GM12878 (cell line): ENCODE results near the gene DHX30. TPM values are rescaled to one million over a fixed set of nuclear protein-coding genes. Genes with fewer than 3 reads are reported as not detected.

Source experiments
- ATAC-seq: fragments of 200-7000 bp; cut with Tn5 transposase; 3 replicates; pipeline ENCODE4 v1.9.1; 2020; ENCODE audit warnings: mild to moderate bottlenecking, moderate library complexity
- BruUV-seq: library from RNA; stranded (reverse); fragments of 400-500 nt; replicated peaks from 2 replicates; lab custom pipeline; 2021; lab: Mats Ljungman, UMichigan
- CTCF ChIA-PET: fragments of 300-600 bp; sonication (Branson Sonifier 250); formaldehyde crosslinking; extraction: SDS; loops from one replicate; lab custom pipeline; 2021; ENCODE audit warnings: inconsistent platforms; lab: Yijun Ruan, JAX
- POLR2A ChIA-PET: fragments of 350-600 bp; formaldehyde crosslinking; extraction: SDS; loops from one replicate; lab custom pipeline; 2021; ENCODE audit warnings: inconsistent platforms; lab: Charles Lee
- RAD21 ChIA-PET: fragments of 300-600 bp; sonication (Branson Sonifier 250); formaldehyde crosslinking; loops from one replicate; lab custom pipeline; 2023; ENCODE audit warnings: antibody characterized with exemption; ENCODE audit not compliant: unreplicated experiment; lab: Charles Lee
- SMC1A ChIA-PET: fragments of 300-600 bp; sonication (Branson Sonifier 250); formaldehyde crosslinking; loops from one replicate; lab custom pipeline; 2023; ENCODE audit not compliant: unreplicated experiment, uncharacterized antibody; lab: Charles Lee
- DNase-seq: peaks from one replicate; pipeline ENCODE4 v3.0.0-alpha.2; 2011; ENCODE audit warnings: low read depth, low spot score
- FAIRE-seq: peaks from 3 replicates; lab custom pipeline; 2011; peaks lifted over from hg19 to GRCh38; lab: Jason Lieb, UNC
- H2AFZ ChIP-seq: 2 replicates; pipeline ENCODE4 v1.6.0; 2011; ENCODE audit warnings: low read depth, low read length, control low read depth; ENCODE audit not compliant: control insufficient read depth
- H3K27ac ChIP-seq: 2 replicates; pipeline ENCODE4 v1.5.1; 2011; ENCODE audit warnings: control low read depth; ENCODE audit not compliant: control insufficient read depth, insufficient read depth
- H3K27me3 ChIP-seq, 2 experiments: replicated peaks in 1 of 2; 2 replicates each; pipeline versions ENCODE4 v1.6.0 to v1.6.1; 2011; ENCODE audit warnings: low read length in 1 of 2; ENCODE audit not compliant: control insufficient read depth in 2 of 2, insufficient read depth in 2 of 2
- H3K36me3 ChIP-seq, 2 experiments: 2 replicates each; pipeline ENCODE4 v1.5.1; 2011; ENCODE audit warnings: low read length in 1 of 2; ENCODE audit not compliant: control insufficient read depth in 2 of 2, insufficient read depth in 2 of 2
- H3K4me1 ChIP-seq: 2 replicates; pipeline ENCODE4 v1.6.1; 2011; ENCODE audit warnings: mild to moderate bottlenecking, low read length, moderate library complexity, mixed read lengths; ENCODE audit not compliant: control insufficient read depth, insufficient read depth
- H3K4me2 ChIP-seq: 2 replicates; pipeline ENCODE4 v1.6.0; 2011; ENCODE audit warnings: control low read depth; ENCODE audit not compliant: control insufficient read depth, insufficient read depth
- H3K4me3 ChIP-seq: fragments of 200-600 bp; sonication (generic); 2 replicates; pipeline ENCODE4 v1.5.1; 2016
- H3K79me2 ChIP-seq: 2 replicates; pipeline ENCODE4 v1.6.0; 2011; ENCODE audit warnings: low read length; ENCODE audit not compliant: control insufficient read depth, insufficient read depth
- H3K9ac ChIP-seq: 2 replicates; pipeline ENCODE4 v1.8.0; 2011; ENCODE audit warnings: low read length, control low read depth, mixed read lengths; ENCODE audit not compliant: control insufficient read depth, insufficient read depth
- H3K9me3 ChIP-seq: replicated peaks from 3 replicates; pipeline ENCODE4 v1.5.1; 2011; ENCODE audit warnings: mild to moderate bottlenecking, low read length; ENCODE audit not compliant: control insufficient read depth, insufficient read depth
- H4K20me1 ChIP-seq: 2 replicates; pipeline ENCODE4 v1.6.0; 2011; ENCODE audit not compliant: control insufficient read depth, insufficient read depth
- BACH1 ChIP-seq: fragments of 450-650 bp; IDR thresholded peaks from 2 replicates; pipeline ENCODE4 v1.6.1; 2017; ENCODE audit warnings: mild to moderate bottlenecking, borderline replicate concordance
- CREM ChIP-seq: IDR thresholded peaks from 2 replicates; pipeline ENCODE4 v1.6.1; 2014; ENCODE audit warnings: antibody characterized with exemption, low read depth
- ETV6 ChIP-seq, 2 experiments: fragments of 450-650 bp in 1 of 2; IDR thresholded peaks in 1 of 2; conservative IDR thresholded peaks in 1 of 2; 2 replicates each; pipeline ENCODE4 v1.6.1; 2014; ENCODE audit warnings: antibody characterized with exemption in 1 of 2, borderline replicate concordance in 1 of 2, low read depth in 1 of 2, mild to moderate bottlenecking in 1 of 2, moderate library complexity in 1 of 2
- FOXM1 ChIP-seq: IDR thresholded peaks from 2 replicates; pipeline ENCODE4 v1.6.1; 2012; ENCODE audit warnings: low read depth, mild to moderate bottlenecking, inconsistent platforms, low read length, moderate library complexity
- MEF2A ChIP-seq: IDR thresholded peaks from 2 replicates; pipeline ENCODE4 v1.6.1; 2011; ENCODE audit warnings: low read depth, mild to moderate bottlenecking, low read length, moderate library complexity; ENCODE audit not compliant: insufficient read depth
- RAD21 ChIP-seq: IDR thresholded peaks from 2 replicates; pipeline ENCODE4 v1.6.1; 2011; ENCODE audit warnings: mild to moderate bottlenecking, low read depth, low read length, moderate library complexity; ENCODE audit not compliant: insufficient read depth
- RCOR1 ChIP-seq: conservative IDR thresholded peaks from 2 replicates; pipeline ENCODE4 v1.6.1; 2012; ENCODE audit warnings: low read depth, low read length, improper control_type of control experiment
- RELA ChIP-seq: fragments of 450-650 bp; IDR thresholded peaks from 2 replicates; pipeline ENCODE4 v1.8.0; 2014; ENCODE audit warnings: borderline replicate concordance; ENCODE audit not compliant: partially characterized antibody
- TCF3 ChIP-seq: IDR thresholded peaks from 2 replicates; pipeline ENCODE4 v1.6.1; 2012; ENCODE audit warnings: low read depth, mild to moderate bottlenecking, low read length, borderline replicate concordance; ENCODE audit not compliant: insufficient read depth
- WGBS: methylation state at CpG from one replicate; pipeline ENCODE4 v1.1.6; 2016; ENCODE audit warnings: low lambda C conversion rate; ENCODE audit not compliant: insufficient replicate concordance, insufficient coverage; ENCODE audit errors: missing lambda C conversion rate; 5-methylcytosine and 5-hydroxymethylcytosine counted together
- in situ Hi-C: fragments of 300-500 bp; cut with MboI; formaldehyde crosslinking; loops from 9 replicates; pipeline ENCODE4 v1.14.3; 2018; ENCODE audit warnings: mixed read lengths
- intact Hi-C: fragments of 100-400 bp; cut with micrococcal nuclease; formaldehyde crosslinking; loops from one replicate; pipeline ENCODE4 v1.14.2; 2022; ENCODE audit not compliant: unreplicated experiment
- polyA plus RNA-seq, 11 experiments: library from polyadenylated mRNA; depleted of rRNA in 4 of 11; unstranded in 6 of 11; stranded (reverse) in 5 of 11; fragments of >200 nt; fragmentation: Nextera tagmentation in 4 of 11; fragmentation: Illumina TruSeq in 1 of 11; extraction: Ambion mirVana in 4 of 11; extraction: Trizol in 1 of 11; gene quantifications; 1 replicate in 1 of 11; 2 replicates in 10 of 11; pipeline versions ENCODE4 v1.2.1 to v1.2.3, GENCODE V29; 2011 to 2016; ENCODE audit warnings: inconsistent platforms in 2 of 11, missing spikeins in 2 of 11, low read depth in 1 of 11
- total RNA-seq, 4 experiments: library from RNA; depleted of rRNA in 3 of 4; stranded (reverse); fragments of >200 nt in 3 of 4; fragmentation: Illumina TruSeq in 1 of 4; extraction: Trizol in 1 of 4; gene quantifications; 2 replicates each; pipeline versions ENCODE4 v1.2.1 to v1.2.3, GENCODE V29; 2013 to 2021
- TF ChIP-seq, protein P1 (sequence below): fragments of 450-650 bp; IDR thresholded peaks from 2 replicates; pipeline ENCODE4 v1.6.1; 2018; ENCODE audit warnings: borderline replicate concordance, mild to moderate bottlenecking; ENCODE audit not compliant: partially characterized antibody

Gene DHX30
- total and polyA plus RNA-seq, 10 of the 15 experiments (the other 5 are each of a cell fraction or from before 2014, with no cell fraction given) = 9.5 to 75.3 (median 47.8) TPM

DNA sequence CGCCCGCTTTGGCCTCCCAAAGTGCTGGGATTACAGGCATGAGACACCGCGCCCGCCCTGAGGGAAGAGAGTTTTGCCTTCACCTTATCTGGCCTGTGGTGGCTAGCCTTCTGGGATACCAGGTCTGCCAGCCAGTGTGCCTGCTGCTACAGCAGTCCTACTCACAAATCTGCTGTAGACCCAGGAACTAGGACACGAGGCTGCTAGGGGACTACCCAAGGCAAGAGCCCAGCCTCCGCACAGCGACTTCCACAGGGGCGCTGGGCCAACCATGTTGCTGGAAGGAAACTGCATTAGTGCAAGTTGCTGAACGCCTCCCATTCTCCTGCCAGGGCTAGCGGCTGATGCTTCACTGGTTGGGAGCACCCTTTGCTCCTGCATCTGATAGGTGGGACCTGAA, 53.7 kb downstream of the DHX30 start:
- in situ Hi-C loops = no loop called here
- Histone ChIP-seq H3K4me2 (no peak overlapping the region), H3K27me3 (no peaks in the 10 kb centered on the region), H3K79me2 (no peaks in the 10 kb centered on the region), H3K4me3 (no peak overlapping the region), H2AFZ (no peak overlapping the region), H3K9me3 (no peaks in the 10 kb centered on the region), H4K20me1 (no peaks in the 10 kb centered on the region), H3K9ac (no peak overlapping the region), H3K27ac (no peak overlapping the region), H3K36me3 (peaks cover 8 to 11% of the 10 kb centered on the region in 2 experiments; a peak in 3 of 4 replicates), H3K4me1 (no peaks in the 10 kb centered on the region)
- ATAC-seq (no peak), FAIRE-seq (no peak), DNase-seq (no peak)
- BruUV-seq = no TSS peak
- ChIA-PET CTCF (interaction anchor here (2.0 kb wide), 1 partner anchor 19 kb away, joined by 7 read pairs; no protein-coding TSS in a partner anchor), SMC1A (no interaction called here), POLR2A (interaction anchor here (0.6 kb wide), 1 partner anchor 40 kb away, joined by 5 read pairs; no protein-coding TSS in a partner anchor), RAD21 (interaction anchor here (0.6 kb wide), 1 partner anchor 132 kb away, joined by 3 read pairs; no protein-coding TSS in a partner anchor)
- no peak for TF ChIP-seq FOXM1
- no peak for TF ChIP-seq TCF3
- TF ChIP-seq RAD21 = no peak
- no peak for TF ChIP-seq RELA
- no peak for TF ChIP-seq ETV6 (conservative IDR thresholded peaks at IDR 0.05 in 1 of 2, IDR thresholded peaks at IDR 0.05 in 1 of 2; ENCODE audit: borderline replicate concordance in 1 of 2, low read depth in 1 of 2)
- no peak for TF ChIP-seq RCOR1
- TF ChIP-seq BACH1 = no peak
- TF ChIP-seq, protein P1, sequence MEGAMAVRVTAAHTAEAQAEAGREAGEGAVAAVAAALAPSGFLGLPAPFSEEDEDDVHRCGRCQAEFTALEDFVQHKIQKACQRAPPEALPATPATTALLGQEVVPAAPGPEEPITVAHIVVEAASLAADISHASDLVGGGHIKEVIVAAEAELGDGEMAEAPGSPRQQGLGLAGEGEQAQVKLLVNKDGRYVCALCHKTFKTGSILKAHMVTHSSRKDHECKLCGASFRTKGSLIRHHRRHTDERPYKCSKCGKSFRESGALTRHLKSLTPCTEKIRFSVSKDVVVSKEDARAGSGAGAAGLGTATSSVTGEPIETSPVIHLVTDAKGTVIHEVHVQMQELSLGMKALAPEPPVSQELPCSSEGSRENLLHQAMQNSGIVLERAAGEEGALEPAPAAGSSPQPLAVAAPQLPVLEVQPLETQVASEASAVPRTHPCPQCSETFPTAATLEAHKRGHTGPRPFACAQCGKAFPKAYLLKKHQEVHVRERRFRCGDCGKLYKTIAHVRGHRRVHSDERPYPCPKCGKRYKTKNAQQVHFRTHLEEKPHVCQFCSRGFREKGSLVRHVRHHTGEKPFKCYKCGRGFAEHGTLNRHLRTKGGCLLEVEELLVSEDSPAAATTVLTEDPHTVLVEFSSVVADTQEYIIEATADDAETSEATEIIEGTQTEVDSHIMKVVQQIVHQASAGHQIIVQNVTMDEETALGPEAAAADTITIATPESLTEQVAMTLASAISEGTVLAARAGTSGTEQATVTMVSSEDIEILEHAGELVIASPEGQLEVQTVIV = no peak
- no peak for TF ChIP-seq MEF2A
- no peak for TF ChIP-seq CREM
- intact Hi-C loops = no loop called here
- WGBS = 97% methylated on average over 11 of the region's 11 CpGs
